ENCODE results near the gene AGA.

The AGA gene

DNA sequence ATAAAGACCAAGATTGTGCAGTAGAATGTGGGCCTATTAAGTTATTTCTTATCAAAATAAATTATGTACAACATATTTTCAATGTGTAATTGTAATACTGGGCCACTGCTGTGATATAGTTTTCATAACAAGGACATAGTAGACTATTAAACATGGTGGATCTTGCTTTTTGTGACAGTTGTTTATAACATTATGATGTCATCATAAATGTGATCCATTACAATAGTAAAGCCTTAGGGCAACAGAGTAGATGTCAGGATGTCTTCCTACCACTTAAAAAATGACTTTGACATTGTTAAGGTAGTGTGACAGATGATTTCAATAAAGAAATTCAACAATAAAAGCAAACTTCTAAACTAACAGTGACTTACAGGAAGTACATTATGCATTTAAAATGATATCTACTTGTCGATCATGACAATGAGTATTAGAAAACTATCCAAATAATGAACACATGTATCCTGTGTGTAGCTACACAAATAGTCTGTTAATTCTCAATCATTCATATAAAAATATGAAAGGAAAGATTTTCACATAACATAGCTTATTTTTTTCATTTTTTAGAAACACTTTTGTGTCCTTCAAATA is 5.3 kb upstream of the AGA start:
- TF ChIP-seq, protein P1, sequence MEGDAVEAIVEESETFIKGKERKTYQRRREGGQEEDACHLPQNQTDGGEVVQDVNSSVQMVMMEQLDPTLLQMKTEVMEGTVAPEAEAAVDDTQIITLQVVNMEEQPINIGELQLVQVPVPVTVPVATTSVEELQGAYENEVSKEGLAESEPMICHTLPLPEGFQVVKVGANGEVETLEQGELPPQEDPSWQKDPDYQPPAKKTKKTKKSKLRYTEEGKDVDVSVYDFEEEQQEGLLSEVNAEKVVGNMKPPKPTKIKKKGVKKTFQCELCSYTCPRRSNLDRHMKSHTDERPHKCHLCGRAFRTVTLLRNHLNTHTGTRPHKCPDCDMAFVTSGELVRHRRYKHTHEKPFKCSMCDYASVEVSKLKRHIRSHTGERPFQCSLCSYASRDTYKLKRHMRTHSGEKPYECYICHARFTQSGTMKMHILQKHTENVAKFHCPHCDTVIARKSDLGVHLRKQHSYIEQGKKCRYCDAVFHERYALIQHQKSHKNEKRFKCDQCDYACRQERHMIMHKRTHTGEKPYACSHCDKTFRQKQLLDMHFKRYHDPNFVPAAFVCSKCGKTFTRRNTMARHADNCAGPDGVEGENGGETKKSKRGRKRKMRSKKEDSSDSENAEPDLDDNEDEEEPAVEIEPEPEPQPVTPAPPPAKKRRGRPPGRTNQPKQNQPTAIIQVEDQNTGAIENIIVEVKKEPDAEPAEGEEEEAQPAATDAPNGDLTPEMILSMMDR (IDR thresholded peaks at IDR 0.05), result no peak

DNA sequence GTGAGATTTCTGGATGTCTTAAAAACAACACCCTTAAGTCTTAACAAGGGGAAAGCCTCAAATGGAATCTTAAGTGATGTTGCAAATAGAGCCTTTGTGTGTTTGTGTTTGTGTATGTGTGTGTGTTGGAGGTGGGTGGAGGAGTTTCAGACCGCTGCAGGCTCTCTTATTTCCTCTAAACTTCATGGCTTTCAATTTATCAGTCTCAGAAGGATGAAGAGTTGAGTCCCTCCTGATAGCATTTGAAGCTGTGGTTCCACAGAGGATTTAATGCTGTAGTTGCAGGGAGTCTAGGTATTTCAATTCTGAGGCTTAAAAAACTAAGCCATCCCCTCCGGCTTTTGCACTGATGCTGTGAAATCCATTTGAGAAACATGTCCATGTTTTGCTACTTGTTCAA is 4.3 kb upstream of the AGA start:
- TF ChIP-seq, protein P1 (IDR thresholded peaks at IDR 0.05), result no peak

DNA sequence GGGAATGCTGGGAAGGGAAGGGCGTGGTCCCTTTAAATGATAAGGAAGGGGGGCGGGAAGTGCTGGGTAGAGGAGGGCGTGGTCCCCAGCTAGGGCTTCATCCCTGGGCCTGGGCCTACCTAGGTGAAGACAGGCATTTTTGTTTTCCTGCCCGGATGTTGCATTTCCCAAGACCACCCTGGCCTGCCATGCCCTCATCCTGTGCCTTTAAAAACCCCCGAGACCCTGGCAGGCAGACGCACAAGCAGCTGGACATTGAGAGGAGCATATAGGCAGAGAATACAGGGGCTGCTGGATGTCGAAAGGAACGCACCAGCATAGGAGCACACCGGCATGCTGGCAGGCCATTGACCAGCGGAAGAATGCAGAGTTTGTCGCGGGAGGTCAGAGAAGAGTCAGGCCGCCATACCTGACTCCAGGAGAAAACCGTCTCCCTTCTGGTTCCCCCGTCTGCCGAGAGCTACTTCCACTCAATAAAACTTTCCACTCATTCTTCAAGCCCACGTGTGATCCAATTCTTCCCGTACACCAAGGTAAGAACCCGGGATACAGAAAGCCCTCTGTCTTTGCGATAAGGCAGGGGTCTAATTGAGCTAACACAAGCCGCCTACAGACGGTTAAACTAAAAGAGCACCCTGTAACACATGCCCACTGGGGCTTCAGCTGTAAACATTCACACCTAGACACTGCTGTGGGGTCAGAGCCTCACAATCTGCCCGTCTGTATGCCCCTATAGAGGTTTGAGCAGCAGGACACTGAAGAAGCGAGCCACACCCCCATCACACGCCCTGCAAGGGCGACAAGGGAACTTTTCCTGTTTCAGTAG is 2.9 kb upstream of the AGA start:
- TF ChIP-seq, protein P1 (IDR thresholded peaks at IDR 0.05), result no peak

DNA sequence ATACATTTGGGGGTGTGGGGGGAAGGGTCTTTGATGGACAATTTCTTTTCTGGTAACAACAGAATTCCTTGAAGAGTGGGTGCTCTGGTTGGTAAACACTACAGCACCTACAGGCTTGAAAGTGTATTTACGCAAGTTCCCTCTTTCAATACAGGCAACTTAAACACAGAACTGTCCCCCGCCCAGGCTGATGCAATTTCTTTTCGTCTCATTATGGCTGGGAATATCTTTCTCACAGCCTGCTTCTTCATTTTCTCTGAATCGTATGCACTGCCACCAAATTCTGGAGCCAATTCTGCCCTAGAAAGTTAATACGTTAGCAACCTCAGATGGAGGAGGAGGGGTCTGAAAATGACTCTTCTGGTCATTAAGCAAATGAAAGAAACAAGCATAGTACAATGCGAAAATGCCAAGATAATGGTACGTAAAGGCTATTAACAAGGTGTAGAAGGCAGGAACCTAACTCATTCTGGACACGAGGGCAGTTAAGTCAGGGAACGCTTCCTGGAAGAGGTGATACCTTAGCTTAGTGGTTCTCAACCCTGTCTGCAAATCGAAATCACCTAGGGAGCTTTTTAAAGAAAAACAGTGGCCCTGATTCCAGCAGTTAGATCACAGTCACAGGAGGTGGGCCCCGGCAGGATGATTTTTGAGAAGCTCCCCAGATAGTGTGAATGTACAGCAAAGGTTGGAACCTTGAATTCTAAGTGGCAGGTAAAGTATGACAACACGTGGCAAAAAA is 1.0 kb downstream of the AGA start:
- TF ChIP-seq, protein P1 (IDR thresholded peaks at IDR 0.05), result no peak

DNA sequence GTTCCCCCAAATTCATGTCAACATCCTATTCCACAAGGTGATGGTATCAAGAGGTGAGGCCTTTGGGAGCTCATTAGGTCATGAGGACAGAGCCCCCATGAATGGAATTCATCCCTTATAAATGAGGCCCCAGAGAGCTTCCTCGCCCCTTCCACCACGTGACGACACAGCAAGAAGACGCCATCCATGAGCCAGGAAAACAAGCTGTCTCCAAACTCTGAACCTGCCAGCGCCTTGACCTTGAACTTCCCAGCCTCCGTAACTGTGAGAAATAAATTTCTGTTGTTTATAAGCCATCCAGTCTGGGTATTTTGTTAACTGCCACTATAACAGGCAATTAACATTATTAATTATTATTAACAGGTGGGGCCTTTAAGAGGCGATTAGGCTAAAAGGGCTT is 5.8 kb downstream of the AGA start:
- TF ChIP-seq, protein P1 (IDR thresholded peaks at IDR 0.05), result no peak

DNA sequence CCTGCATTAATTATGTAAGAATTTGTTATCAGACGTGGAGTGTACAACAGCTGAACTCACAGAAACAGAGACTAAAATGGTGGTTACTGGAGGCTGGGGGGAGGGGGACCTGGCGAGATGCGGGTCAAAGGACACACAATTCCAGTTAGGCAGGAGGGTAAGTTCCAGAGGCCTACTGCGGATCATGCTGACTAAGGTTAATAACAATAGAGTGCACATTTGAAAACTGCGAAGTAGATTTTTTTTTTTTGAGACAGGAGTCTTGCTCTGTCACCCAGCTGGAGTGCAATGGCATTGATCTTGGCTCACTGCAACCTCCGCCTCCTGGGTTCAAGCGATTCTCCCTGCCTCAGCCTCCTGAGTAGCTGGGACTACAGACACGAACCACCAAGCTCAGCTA is 7.6 kb downstream of the AGA start:
- TF ChIP-seq, protein P1 (IDR thresholded peaks at IDR 0.05), result no peak

DNA sequence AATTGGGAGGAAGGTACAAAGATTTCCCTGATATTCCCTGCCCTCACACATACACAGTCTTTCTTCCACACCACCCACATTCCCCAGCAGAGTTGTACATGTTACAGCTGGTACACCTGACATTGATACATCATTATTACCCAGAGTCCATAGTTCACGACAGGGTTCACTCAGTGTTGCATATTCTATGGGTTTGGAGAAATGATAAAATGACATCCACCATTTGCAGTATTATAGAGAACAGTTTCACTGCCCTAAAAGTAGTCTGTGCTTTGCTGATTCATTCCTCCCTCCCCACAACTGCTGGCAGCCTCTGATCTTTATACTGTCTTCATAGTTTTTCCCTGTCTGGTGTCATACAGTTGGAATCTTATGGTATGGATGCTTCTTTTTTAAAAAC is 15.0 kb downstream of the AGA start:
- TF ChIP-seq, protein P1 (IDR thresholded peaks at IDR 0.05), result no peak
